SK-N-SH treated with all-trans-retinoic acid at 6 μM for 48 hours (cell line): ENCODE data around the gene ARSB.

ENCODE experiments used
- ATAC-seq: fragments of 200-7000 bp; cut with Tn5 transposase; 3 replicates; pipeline ENCODE4 v1.9.1; 2020; ENCODE audit warnings: mild to moderate bottlenecking, moderate library complexity
- ARNTL ChIP-seq: fragments of 450-650 bp; formaldehyde crosslinking; IDR thresholded peaks from 2 replicates; pipeline ENCODE4 v1.5.0; 2020; ENCODE audit warnings: low read depth, mild to moderate bottlenecking, moderate library complexity, borderline replicate concordance
- CSDC2 ChIP-seq: fragments of 250-450 bp; sonication (Bioruptor Pico); IDR thresholded peaks from 2 replicates; pipeline ENCODE4 v1.5.0; 2020; ENCODE audit warnings: mild to moderate bottlenecking, moderate library complexity
- ESRRG ChIP-seq: fragments of 250-450 bp; sonication (Bioruptor Pico); IDR thresholded peaks from 2 replicates; pipeline ENCODE4 v1.6.1; 2021; ENCODE audit warnings: mild to moderate bottlenecking
- GLIS3 ChIP-seq: fragments of 250-450 bp; sonication (Bioruptor Pico); IDR thresholded peaks from 2 replicates; pipeline ENCODE4 v1.5.0; 2020; ENCODE audit warnings: mild to moderate bottlenecking, moderate library complexity
- ISL1 ChIP-seq: fragments of 250-450 bp; sonication (Bioruptor Pico); IDR thresholded peaks from 2 replicates; pipeline ENCODE4 v2.1.2; 2022; ENCODE audit warnings: mild to moderate bottlenecking, moderate library complexity
- OSR1 ChIP-seq: fragments of 250-450 bp; sonication (Bioruptor Pico); IDR thresholded peaks from 2 replicates; pipeline ENCODE4 v1.8.0; 2022; ENCODE audit warnings: moderate library complexity, mild to moderate bottlenecking, inconsistent platforms
- PPARA ChIP-seq: fragments of 250-450 bp; sonication (Bioruptor Pico); IDR thresholded peaks from 2 replicates; pipeline ENCODE4 v1.5.0; 2020; ENCODE audit warnings: mild to moderate bottlenecking, borderline replicate concordance
- RARB ChIP-seq: fragments of 250-450 bp; sonication (Bioruptor Pico); IDR thresholded peaks from 2 replicates; pipeline ENCODE4 v1.8.0; 2021; ENCODE audit warnings: mild to moderate bottlenecking, moderate library complexity
- SNAI2 ChIP-seq: fragments of 250-450 bp; sonication (Bioruptor Pico); IDR thresholded peaks from 2 replicates; pipeline ENCODE4 v1.5.0; 2020; ENCODE audit warnings: mild to moderate bottlenecking, moderate library complexity
- TCF4 ChIP-seq: fragments of 250-450 bp; sonication (Bioruptor Pico); IDR thresholded peaks from 2 replicates; pipeline ENCODE4 v1.8.0; 2021; ENCODE audit warnings: mild to moderate bottlenecking, moderate library complexity, borderline replicate concordance
- ZC3H10 ChIP-seq: fragments of 250-450 bp; sonication (Bioruptor Pico); IDR thresholded peaks from 2 replicates; pipeline ENCODE4 v1.5.1; 2021; ENCODE audit warnings: mild to moderate bottlenecking, moderate library complexity
- ZFP3 ChIP-seq: fragments of 250-450 bp; sonication (Bioruptor Pico); IDR thresholded peaks from 2 replicates; pipeline ENCODE4 v1.5.0; 2020; ENCODE audit warnings: mild to moderate bottlenecking, moderate library complexity
- ZNF565 ChIP-seq: fragments of 450-650 bp; formaldehyde crosslinking; conservative IDR thresholded peaks from 2 replicates; pipeline ENCODE4 v1.5.0; 2020; ENCODE audit warnings: low read depth, mild to moderate bottlenecking, moderate library complexity
- ZNF70 ChIP-seq: fragments of 450-650 bp; formaldehyde crosslinking; IDR thresholded peaks from 2 replicates; pipeline ENCODE4 v1.5.0; 2020; ENCODE audit warnings: mild to moderate bottlenecking, moderate library complexity
- ZNF8 ChIP-seq: fragments of 450-650 bp; formaldehyde crosslinking; IDR thresholded peaks from 2 replicates; pipeline ENCODE4 v1.5.0; 2020; ENCODE audit warnings: mild to moderate bottlenecking, moderate library complexity
- TF ChIP-seq, protein P1 (sequence below): fragments of 250-450 bp; sonication (Bioruptor Pico); IDR thresholded peaks from 2 replicates; pipeline ENCODE4 v1.5.1; 2021; ENCODE audit warnings: mild to moderate bottlenecking, moderate library complexity
- TF ChIP-seq, protein P2 (sequence below): fragments of 250-450 bp; sonication (Bioruptor Pico); IDR thresholded peaks from 2 replicates; pipeline ENCODE4 v1.8.0; 2020; ENCODE audit warnings: mild to moderate bottlenecking, moderate library complexity, borderline replicate concordance
- TF ChIP-seq, protein P3 (sequence below): fragments of 250-450 bp; sonication (Bioruptor Pico); IDR thresholded peaks from 2 replicates; pipeline ENCODE4 v1.5.0; 2020; ENCODE audit warnings: mild to moderate bottlenecking, moderate library complexity
- TF ChIP-seq, protein P4 (sequence below): fragments of 250-450 bp; sonication (Bioruptor Pico); IDR thresholded peaks from 2 replicates; pipeline ENCODE4 v1.5.1; 2020; ENCODE audit warnings: low read depth, mild to moderate bottlenecking, moderate library complexity
- TF ChIP-seq, protein P5 (sequence below): fragments of 250-450 bp; sonication (Bioruptor Pico); IDR thresholded peaks from 2 replicates; pipeline ENCODE4 v1.8.0; 2021; ENCODE audit warnings: low read depth, mild to moderate bottlenecking, moderate library complexity, borderline replicate concordance

Gene ARSB

DNA sequence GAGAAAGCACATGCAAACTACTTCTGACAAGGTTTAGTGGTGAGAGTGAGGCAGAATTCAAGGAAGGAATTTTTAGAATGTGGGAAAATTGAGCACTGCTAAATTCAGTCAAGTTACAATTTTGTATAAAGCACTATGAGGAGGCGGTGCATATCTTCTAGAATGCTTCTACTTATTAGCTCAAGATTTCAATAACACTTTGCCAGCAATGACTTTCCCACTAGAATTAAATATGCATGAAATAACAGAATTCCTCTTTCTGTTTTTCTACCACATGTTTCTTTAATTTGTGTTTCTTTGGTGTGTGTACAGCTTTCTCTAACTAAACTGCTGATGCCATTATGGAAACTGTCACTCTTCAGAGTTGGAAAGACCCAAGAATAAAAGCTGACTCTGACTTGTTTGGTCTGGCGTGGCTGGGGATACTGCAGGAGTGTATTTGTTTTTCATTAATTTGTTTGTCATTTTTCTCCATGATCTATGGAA, 163.5 kb downstream of the ARSB start:
- ATAC-seq, result no peak
- TF ChIP-seq, protein P1, sequence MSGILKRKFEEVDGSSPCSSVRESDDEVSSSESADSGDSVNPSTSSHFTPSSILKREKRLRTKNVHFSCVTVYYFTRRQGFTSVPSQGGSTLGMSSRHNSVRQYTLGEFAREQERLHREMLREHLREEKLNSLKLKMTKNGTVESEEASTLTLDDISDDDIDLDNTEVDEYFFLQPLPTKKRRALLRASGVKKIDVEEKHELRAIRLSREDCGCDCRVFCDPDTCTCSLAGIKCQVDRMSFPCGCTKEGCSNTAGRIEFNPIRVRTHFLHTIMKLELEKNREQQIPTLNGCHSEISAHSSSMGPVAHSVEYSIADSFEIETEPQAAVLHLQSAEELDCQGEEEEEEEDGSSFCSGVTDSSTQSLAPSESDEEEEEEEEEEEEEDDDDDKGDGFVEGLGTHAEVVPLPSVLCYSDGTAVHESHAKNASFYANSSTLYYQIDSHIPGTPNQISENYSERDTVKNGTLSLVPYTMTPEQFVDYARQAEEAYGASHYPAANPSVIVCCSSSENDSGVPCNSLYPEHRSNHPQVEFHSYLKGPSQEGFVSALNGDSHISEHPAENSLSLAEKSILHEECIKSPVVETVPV (CRISPR knock-in tag), result no peak
- TF ChIP-seq ZNF70, result no peak

DNA sequence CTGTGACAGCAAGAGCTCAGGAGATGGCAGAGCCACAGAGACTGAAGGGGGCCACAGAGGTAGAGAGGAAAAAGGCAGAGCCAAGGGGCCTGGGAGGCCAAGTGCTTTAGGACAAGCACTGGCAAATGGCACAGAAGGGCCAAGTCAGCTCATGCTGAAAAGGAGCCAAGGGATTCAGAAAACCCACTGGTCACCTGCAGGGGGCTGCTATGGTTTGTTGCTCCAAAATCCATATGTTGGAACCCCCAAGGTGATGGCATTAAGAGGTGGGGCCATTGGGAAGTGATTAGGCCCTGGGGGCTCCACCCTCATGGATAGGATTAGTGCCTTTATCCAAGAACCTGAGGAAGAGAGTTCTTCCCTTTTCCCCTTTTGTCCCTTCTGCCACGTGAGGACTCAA, 165.4 kb downstream of the ARSB start:
- no peak for ATAC-seq
- TF ChIP-seq ZNF70 (no peak), CSDC2 (CRISPR knock-in tag) (no peak), SNAI2 (no peak), ZNF565 (no peak), ZC3H10 (CRISPR knock-in tag) (no peak), ARNTL (CRISPR knock-in tag) (no peak), ZFP3 (CRISPR knock-in tag) (no peak), ESRRG (no peak), RARB (CRISPR knock-in tag) (no peak), OSR1 (no peak), ISL1 (CRISPR knock-in tag) (no peak), GLIS3 (no peak), ZNF8 (CRISPR knock-in tag) (no peak), PPARA (no peak), TCF4 (CRISPR knock-in tag) (no peak)
- TF ChIP-seq, protein P2, sequence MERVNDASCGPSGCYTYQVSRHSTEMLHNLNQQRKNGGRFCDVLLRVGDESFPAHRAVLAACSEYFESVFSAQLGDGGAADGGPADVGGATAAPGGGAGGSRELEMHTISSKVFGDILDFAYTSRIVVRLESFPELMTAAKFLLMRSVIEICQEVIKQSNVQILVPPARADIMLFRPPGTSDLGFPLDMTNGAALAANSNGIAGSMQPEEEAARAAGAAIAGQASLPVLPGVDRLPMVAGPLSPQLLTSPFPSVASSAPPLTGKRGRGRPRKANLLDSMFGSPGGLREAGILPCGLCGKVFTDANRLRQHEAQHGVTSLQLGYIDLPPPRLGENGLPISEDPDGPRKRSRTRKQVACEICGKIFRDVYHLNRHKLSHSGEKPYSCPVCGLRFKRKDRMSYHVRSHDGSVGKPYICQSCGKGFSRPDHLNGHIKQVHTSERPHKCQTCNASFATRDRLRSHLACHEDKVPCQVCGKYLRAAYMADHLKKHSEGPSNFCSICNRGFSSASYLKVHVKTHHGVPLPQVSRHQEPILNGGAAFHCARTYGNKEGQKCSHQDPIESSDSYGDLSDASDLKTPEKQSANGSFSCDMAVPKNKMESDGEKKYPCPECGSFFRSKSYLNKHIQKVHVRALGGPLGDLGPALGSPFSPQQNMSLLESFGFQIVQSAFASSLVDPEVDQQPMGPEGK (CRISPR knock-in tag), result no peak
- TF ChIP-seq, protein P3, sequence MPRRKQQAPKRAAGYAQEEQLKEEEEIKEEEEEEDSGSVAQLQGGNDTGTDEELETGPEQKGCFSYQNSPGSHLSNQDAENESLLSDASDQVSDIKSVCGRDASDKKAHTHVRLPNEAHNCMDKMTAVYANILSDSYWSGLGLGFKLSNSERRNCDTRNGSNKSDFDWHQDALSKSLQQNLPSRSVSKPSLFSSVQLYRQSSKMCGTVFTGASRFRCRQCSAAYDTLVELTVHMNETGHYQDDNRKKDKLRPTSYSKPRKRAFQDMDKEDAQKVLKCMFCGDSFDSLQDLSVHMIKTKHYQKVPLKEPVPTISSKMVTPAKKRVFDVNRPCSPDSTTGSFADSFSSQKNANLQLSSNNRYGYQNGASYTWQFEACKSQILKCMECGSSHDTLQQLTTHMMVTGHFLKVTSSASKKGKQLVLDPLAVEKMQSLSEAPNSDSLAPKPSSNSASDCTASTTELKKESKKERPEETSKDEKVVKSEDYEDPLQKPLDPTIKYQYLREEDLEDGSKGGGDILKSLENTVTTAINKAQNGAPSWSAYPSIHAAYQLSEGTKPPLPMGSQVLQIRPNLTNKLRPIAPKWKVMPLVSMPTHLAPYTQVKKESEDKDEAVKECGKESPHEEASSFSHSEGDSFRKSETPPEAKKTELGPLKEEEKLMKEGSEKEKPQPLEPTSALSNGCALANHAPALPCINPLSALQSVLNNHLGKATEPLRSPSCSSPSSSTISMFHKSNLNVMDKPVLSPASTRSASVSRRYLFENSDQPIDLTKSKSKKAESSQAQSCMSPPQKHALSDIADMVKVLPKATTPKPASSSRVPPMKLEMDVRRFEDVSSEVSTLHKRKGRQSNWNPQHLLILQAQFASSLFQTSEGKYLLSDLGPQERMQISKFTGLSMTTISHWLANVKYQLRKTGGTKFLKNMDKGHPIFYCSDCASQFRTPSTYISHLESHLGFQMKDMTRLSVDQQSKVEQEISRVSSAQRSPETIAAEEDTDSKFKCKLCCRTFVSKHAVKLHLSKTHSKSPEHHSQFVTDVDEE (CRISPR knock-in tag), result no peak
- TF ChIP-seq, protein P4, sequence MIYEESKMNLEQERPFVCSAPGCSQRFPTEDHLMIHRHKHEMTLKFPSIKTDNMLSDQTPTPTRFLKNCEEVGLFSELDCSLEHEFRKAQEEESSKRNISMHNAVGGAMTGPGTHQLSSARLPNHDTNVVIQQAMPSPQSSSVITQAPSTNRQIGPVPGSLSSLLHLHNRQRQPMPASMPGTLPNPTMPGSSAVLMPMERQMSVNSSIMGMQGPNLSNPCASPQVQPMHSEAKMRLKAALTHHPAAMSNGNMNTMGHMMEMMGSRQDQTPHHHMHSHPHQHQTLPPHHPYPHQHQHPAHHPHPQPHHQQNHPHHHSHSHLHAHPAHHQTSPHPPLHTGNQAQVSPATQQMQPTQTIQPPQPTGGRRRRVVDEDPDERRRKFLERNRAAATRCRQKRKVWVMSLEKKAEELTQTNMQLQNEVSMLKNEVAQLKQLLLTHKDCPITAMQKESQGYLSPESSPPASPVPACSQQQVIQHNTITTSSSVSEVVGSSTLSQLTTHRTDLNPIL (CRISPR knock-in tag), result no peak

DNA sequence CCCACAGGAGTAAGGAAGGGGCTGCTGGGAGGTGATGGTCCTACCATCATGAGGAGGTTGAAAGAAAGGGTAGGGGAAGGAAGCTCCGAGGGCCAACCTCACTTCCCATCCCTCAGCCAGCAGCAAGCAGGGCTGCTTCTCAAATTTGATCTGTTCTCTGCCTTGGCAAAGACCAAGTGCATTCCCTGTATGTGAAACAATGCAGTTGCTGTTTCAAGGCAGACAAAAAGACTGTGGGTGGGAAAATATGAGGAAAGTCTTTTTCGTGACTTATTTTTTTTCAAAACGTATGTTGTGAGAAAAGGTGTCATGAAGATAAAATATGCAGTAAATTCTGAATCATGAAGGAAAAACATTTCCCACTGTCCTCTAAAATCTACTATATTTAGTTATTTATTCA, 165.9 kb downstream of the ARSB start:
- no peak for ATAC-seq
- TF ChIP-seq ESRRG (no peak), OSR1 (no peak)
- TF ChIP-seq, protein P3 (CRISPR knock-in tag), result no peak
- TF ChIP-seq, protein P1 (CRISPR knock-in tag), result no peak
- TF ChIP-seq, protein P5, sequence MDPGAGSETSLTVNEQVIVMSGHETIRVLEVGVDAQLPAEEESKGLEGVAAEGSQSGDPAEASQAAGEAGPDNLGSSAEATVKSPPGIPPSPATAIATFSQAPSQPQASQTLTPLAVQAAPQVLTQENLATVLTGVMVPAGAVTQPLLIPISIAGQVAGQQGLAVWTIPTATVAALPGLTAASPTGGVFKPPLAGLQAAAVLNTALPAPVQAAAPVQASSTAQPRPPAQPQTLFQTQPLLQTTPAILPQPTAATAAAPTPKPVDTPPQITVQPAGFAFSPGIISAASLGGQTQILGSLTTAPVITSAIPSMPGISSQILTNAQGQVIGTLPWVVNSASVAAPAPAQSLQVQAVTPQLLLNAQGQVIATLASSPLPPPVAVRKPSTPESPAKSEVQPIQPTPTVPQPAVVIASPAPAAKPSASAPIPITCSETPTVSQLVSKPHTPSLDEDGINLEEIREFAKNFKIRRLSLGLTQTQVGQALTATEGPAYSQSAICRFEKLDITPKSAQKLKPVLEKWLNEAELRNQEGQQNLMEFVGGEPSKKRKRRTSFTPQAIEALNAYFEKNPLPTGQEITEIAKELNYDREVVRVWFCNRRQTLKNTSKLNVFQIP, result no peak
- TF ChIP-seq, all 23 proteins: peak for 0
